GM19397 (cell line): ENCODE data around the gene SAA1.

Experiments
- ATAC-seq: cut with Tn5 transposase; IDR thresholded peaks from one replicate; pipeline ENCODE4 v1.9.1; 2021; ENCODE audit warnings: mild to moderate bottlenecking, moderate library complexity; ENCODE audit not compliant: unreplicated experiment

Gene SAA1

GRCh38 chr11:18308242-18308641, 42.2 kb downstream of the SAA1 start:
- no peak for ATAC-seq

GRCh38 chr11:18309691-18310090, 43.6 kb downstream of the SAA1 start:
- no peak for ATAC-seq

GRCh38 chr11:18310800-18311340, 44.8 kb downstream of the SAA1 start:
- no peak for ATAC-seq

- ATAC-seq = no peak
Measured at GRCh38 chr11:18312012-18312411, 45.9 kb downstream of the SAA1 start.

GRCh38 chr11:18312663-18313420, 46.8 kb downstream of the SAA1 start:
- no peak for ATAC-seq

- ATAC-seq = no peak
Measured at GRCh38 chr11:18313965-18314763, 48.1 kb downstream of the SAA1 start.

- ATAC-seq = no peak
Measured at GRCh38 chr11:18314784-18315523, 48.9 kb downstream of the SAA1 start.

- ATAC-seq = no peak
Measured at GRCh38 chr11:18315893-18316292, 49.8 kb downstream of the SAA1 start.

- no peak for ATAC-seq
Measured at GRCh38 chr11:18317551-18317950, 51.5 kb downstream of the SAA1 start.
